ENCODE measurements around the gene RAPGEF4.

The RAPGEF4 gene

GRCh38 chr2:172922306-172922705, 186.7 kb downstream of the RAPGEF4 start:
- Histone ChIP-seq H3K27ac (ENCODE audit: extremely low read depth, low read depth, low read length) (no peak overlapping the region), H3K9me3 (ENCODE audit: control insufficient read depth, insufficient read depth, low read depth, low read length) (no peaks in the 10 kb centered on the region), H3K4me3 (ENCODE audit: low read depth, low read length) (no peak overlapping the region), H3K4me1 (ENCODE audit: control insufficient read depth, insufficient read depth, low read length) (peaks cover 6% of the 10 kb centered on the region), H3K36me3 (ENCODE audit: control insufficient read depth in 2 of 2, insufficient read depth in 1 of 2, low read length in 2 of 2) (no peaks in the 10 kb centered on the region)
- POLR2A ChIA-PET: no interaction called here
- CTCF ChIA-PET: interaction anchor here (0.6 to 3.6 kb wide), 2 partner anchors 9 to 11 kb away, joined by 3 to 22 read pairs; no protein-coding TSS in a partner anchor
- no peak for TF ChIP-seq ZBTB48 (tag by site-specific recombination; IDR thresholded peaks at IDR 0.05)
- TF ChIP-seq PRDM10 (tag by site-specific recombination; IDR thresholded peaks at IDR 0.05): no peak
- no peak for TF ChIP-seq ZNF514 (tag by site-specific recombination; IDR thresholded peaks at IDR 0.05)
- TF ChIP-seq ZNF544 (tag by site-specific recombination; IDR thresholded peaks at IDR 0.05): no peak

GRCh38 chr2:172922815-172923214, 187.2 kb downstream of the RAPGEF4 start:
- TF ChIP-seq AEBP2 (tag by site-specific recombination; IDR thresholded peaks at IDR 0.05; ENCODE audit: borderline replicate concordance) (no peak), KLF17 (tag by site-specific recombination; IDR thresholded peaks at IDR 0.05) (no peak), PBX3 (CRISPR knock-in tag; IDR thresholded peaks at IDR 0.05) (no peak), ZNF302 (tag by site-specific recombination; IDR thresholded peaks at IDR 0.05; ENCODE audit: low read depth) (no peak), ZNF394 (tag by site-specific recombination; IDR thresholded peaks at IDR 0.05; ENCODE audit: borderline replicate concordance) (no peak), ZNF518A (tag by site-specific recombination; conservative IDR thresholded peaks at IDR 0.05; ENCODE audit: low read depth) (no peak), ZNF660 (tag by site-specific recombination; IDR thresholded peaks at IDR 0.05) (no peak), ZNF785 (tag by site-specific recombination; IDR thresholded peaks at IDR 0.05) (no peak), ZBTB48 (tag by site-specific recombination; IDR thresholded peaks at IDR 0.05) (no peak)
- peaks cover 6% of the 10 kb centered on the region for H3K4me1 ChIP-seq (ENCODE audit: control insufficient read depth, insufficient read depth, low read length)
- no peak overlapping the region for H3K4me3 ChIP-seq (ENCODE audit: low read depth, low read length)
- CTCF ChIA-PET: interaction anchor here (3.6 kb wide), 1 partner anchor 9 kb away, joined by 22 read pairs; no protein-coding TSS in a partner anchor
- no peak overlapping the region for H3K27ac ChIP-seq (ENCODE audit: extremely low read depth, low read depth, low read length)
- H3K36me3 ChIP-seq (ENCODE audit: control insufficient read depth in 2 of 2, insufficient read depth in 1 of 2, low read length in 2 of 2): no peaks in the 10 kb centered on the region
- POLR2A ChIA-PET: no interaction called here
- H3K9me3 ChIP-seq (ENCODE audit: control insufficient read depth, insufficient read depth, low read depth, low read length): no peaks in the 10 kb centered on the region
